Posterior vena cava (tissue), 2 donors: ENCODE measurements around the gene MARCO. TPM values are rescaled to one million over a fixed set of nuclear protein-coding genes. Genes with fewer than 3 reads are reported as not detected.
"Not testable (repeated sequence)": the region's sequence is repeated elsewhere in the genome, so short reads cannot be mapped to it uniquely, and the experiment has no call there.

ENCODE experiments used
- DNase-seq: peaks from one replicate; pipeline ENCODE4 v3.0.0-alpha.2; 2020; ENCODE audit warnings: low spot score
- intact Hi-C, 2 donors: fragments of 100-400 bp; cut with DNase I; formaldehyde crosslinking; loops; one replicate each; pipeline versions ENCODE4 v1.14.1 to v1.14.2; 2022 to 2023
- total RNA-seq, 2 donors: library from RNA; stranded (reverse); fragmentation: NEBNext Ultra II Directional; extraction: Animal tissue kit (Norgen Biotek cat#: 25700); gene quantifications; one replicate each; pipeline ENCODE4 v1.2.1, GENCODE V29; 2021
- donor health status: DM: yes; HTN: yes; CAD: no.
- donor health status: DM: yes; HTN: yes; CAD: no.

Gene MARCO
- total RNA-seq, 2 donors from 2014 or later: 20.5 to 78.2 TPM

DNA sequence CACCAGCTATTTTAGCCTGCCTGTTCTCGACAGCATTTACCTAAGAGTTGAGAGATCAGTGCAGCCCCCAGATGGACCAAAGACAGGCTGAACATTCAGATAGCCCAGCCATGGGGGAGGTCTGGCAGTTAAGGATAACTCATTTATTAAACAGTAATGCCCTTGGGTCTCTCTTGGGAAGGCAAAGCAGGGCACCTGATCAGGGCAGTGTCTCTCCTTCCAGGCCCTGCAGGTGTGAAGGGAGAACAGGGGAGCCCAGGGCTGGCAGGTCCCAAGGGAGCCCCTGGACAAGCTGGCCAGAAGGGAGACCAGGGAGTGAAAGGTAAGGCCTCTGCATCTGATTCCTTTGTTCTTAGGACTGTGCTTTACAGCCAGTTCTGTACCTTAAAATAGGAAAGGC lies 49.6 kb downstream of the MARCO start:
- intact Hi-C loops: no loop called here
- no peak for DNase-seq

DNA sequence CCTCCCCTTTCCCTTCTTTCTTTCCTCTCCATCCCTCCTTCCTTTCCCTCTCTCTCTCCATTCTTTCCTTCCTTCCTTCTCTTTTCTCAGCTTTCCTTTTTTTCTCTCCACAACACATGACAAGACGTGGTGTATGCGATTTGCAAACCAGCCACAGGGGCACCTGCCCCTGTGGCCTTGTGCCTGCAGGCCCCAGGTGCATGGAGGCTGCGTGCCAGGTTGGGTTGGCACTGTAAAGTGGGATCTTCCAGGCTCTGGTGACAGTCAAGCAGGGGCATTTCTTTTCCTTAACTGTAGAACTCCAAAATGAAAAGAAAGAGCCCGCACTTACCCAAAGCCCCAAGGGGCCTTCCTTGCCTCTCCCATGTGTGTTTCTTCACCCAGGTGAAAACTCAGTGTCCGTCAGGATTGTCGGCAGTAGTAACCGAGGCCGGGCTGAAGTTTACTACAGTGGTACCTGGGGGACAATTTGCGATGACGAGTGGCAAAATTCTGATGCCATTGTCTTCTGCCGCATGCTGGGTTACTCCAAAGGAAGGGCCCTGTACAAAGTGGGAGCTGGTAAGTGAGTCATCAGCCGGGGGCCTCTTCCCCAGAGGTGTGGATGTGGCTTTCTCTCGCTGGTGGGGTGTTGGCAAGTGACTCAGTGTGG lies 50.9 kb downstream of the MARCO start:
- no peak for DNase-seq
- intact Hi-C loops: loop anchor here in 1 of 2 donors (2.0 kb wide), 1 partner anchor 38 kb away; no protein-coding TSS in a partner anchor

DNA sequence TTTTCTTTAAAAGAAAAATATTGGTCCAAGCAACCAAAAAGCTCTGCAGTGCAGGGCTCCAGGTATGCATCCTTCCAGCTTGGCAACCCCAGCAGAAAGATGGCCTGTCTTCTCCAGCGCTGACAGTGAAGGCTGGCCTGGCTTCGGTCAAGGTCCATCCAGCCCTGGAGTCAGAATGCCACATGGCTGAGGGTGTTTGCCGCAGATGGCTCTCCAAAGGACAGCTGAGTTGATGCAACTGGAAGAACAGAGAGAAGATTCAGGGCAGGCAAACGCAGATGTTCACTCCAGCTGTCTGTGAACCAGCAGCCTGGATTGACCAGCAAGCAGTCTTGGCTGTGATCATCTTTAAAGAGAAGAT lies 51.4 kb downstream of the MARCO start:
- no peak for DNase-seq
- intact Hi-C loops: loop anchor here in 1 of 2 donors (2.0 kb wide), 1 partner anchor 39 kb away; no protein-coding TSS in a partner anchor

DNA sequence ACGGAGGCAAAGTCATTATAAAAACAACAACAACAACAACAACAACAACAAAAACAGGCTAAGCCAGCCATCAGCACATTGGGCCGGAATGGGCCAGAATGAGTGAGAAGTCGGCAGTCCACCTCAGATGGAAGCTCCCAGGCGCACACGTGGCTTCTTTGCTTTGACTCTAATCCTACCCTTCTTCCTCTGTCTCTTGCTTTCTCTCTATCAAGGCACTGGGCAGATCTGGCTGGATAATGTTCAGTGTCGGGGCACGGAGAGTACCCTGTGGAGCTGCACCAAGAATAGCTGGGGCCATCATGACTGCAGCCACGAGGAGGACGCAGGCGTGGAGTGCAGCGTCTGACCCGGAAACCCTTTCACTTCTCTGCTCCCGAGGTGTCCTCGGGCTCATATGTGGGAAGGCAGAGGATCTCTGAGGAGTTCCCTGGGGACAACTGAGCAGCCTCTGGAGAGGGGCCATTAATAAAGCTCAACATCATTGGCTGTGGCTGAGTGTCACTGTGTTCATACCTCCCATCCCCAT lies 52.2 kb downstream of the MARCO start:
- intact Hi-C loops: no loop called here
- DNase-seq: no peak

DNA sequence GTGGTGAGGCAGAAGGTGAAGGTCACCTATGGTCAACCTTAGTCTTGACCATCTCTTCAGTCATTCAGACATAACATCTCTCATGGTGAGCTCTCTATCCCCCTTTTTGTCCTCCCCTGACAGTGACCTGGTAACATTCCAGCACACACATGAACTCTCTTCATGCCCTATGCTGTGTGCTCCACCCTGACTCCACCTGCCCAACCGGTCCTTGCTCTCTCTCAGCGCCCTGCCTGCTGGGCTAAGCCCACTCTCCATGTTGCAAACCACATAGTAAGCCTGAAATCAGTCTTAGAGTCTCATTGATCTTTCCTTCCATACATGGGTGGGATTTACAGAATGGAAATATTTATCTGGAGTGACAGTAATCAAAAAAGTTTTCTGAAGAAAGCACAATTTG lies 52.8 kb downstream of the MARCO start:
- no peak for DNase-seq
- intact Hi-C loops: no loop called here

DNA sequence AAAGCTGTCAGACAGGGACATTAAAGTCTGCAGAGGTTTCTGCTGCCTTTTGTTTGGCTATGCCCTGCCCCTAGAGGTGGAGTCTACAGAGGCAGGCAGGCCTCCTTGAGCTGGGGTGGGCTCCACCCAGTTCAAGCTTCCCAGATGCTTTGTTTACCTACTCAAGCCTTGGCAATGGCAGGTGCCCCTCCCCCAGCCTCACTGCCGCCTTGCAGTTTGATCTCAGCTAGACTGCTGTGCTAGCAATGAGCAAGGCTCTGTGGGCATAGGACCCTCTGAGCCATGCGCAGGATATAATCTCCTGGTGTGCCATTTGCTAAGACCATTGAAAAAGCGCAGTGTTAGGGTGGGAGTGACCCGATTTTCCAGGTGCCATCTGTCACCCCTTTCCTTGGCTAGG lies 61.9 kb downstream of the MARCO start:
- intact Hi-C loops: not testable (repeated sequence)
- peak; percentile 72 for DNase-seq

DNA sequence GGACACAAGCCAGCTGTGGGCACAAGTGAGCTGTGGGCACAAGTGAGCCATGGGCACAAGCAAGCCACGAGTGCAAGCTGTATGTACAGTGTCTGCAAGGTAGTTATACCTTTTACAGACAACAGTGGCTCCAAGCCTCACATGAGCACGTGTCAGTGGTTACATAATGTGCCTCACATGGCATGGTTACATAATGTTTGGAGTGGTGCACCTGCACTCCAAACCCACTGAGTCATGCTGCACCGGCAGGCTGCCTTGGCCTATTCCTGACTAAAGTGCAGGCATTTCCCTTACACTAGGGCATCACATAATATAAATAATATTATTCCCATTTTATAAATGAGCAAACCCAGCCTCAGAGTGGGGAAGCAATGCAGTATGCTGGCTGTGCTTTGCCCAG lies 62.6 kb downstream of the MARCO start:
- intact Hi-C loops: no loop called here
- no peak for DNase-seq

DNA sequence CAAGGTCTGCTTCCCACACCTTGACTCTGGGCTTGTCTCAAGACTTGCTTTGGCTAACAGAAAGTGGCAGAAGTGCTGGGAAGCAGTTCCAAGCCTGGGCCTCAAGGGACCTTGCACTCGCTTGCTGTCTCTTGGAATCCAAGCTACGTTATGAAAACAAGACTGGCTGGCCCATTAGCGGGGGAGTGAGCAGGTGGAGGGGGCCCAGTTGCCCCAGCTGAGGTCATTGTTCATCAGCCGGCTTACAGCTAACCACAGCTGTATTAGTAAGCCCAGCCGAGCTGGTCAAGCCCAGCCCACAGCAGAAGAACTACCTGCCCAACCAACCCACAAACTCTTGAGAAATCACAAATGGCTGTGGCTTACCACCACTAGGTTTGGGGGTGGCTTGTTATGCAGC lies 63.1 kb downstream of the MARCO start:
- intact Hi-C loops: no loop called here
- peak; percentile 67 for DNase-seq

DNA sequence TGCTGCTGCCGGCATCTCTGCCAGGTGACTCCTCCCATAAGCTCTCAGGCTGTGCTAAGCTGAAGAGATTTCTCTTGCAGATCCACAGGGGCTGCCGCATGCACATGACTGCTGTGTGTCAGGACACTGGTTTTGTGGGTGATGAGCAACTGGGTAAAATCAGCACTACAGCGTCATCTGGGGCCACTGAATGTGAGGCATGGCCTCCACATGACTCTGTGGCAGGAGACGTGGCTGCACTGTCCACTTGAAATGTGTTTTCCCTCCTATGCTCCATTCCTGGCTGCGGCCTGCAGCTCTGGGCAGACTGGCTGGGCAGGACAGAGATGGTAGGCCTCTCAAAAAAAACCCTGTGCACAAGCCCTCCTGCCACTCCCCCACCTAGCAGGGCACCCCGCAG lies 63.6 kb downstream of the MARCO start:
- intact Hi-C loops: no loop called here
- peak; percentile 60 for DNase-seq

DNA sequence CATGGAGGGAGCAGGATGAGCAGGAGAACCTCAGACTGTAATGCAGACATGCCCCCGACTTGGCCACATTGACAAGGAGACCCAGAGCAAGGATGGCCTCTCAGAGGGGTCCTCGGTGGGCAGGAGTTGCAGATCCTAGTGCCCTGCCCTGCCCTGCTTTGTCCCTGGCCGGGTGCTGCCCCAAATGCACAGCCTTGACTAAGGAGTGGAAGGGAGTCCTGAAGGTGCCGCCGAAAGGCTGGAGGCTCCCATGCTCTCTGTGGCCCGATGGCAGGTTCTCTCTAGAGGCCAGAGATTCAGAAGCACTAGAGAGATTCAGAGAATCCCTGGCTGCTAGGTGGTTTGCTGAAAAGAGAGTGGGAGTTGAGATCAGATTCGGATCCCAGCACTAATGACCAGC lies 64.4 kb downstream of the MARCO start:
- intact Hi-C loops: no loop called here
- no peak for DNase-seq

DNA sequence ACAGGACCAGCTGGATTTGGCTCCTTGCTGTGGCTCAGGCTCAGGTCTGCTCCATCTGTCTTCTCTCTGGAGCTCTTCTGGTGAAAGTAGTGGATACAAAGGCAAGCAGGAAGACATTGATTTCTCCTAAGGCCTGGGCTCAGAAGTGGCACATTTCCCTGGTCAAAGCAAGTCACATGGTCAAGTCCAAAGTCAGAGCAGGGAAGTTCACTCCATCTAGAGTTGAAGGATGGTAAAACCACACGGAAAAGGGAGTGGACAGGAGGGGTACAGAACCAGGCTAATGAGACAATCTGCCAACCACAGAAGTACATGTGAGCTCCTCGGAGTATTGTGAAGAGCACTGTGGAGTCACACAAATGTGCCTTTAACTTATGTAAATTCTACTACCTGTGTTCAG lies 66.1 kb downstream of the MARCO start:
- intact Hi-C loops: no loop called here
- no peak for DNase-seq

DNA sequence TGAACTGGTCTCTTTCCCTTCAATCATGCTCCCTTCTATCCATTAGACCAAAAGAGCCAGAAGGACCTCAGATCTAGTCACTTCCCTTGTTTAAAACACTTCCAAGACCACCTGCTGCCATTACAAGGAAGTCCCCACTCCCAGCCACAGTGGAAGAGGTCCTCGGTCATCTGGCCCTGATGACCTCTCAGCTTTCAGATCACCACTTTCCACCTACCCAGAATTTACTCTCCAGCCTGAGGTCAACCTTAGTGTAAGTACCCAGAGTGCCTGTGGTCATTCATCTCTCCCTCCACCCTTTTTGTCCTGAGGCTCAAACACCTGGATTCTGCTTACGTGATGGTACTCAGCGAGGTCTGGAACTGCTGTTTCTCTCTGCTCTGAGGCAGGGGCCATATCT lies 67.1 kb downstream of the MARCO start:
- intact Hi-C loops: no loop called here

DNA sequence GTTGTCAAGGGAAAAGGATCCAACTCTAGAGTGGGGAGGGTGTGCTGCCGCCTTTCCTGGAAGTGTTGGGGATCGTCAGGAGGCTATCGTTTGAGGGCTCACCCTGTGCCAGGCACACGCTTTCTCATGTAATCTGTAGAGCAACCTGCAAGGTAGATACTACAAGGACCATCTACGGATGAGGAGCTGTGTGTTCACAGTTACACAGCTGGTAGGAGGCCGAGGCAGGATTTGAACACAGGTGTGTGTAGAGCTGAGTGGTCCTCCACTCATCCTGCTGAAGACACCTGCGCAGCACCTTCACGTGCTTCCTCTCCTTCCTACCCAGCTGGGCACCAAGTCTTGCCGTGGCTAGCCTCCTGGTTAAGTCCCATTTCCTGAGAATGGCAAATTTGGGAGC lies 68.3 kb downstream of the MARCO start:
- no peak for DNase-seq
- intact Hi-C loops: loop anchor here in 1 of 2 donors (10.0 kb wide), 1 partner anchor 274 kb away; no protein-coding TSS in a partner anchor

More for the DNA sequence above, 67.1 kb downstream of the MARCO start:
- no peak for DNase-seq

DNA sequence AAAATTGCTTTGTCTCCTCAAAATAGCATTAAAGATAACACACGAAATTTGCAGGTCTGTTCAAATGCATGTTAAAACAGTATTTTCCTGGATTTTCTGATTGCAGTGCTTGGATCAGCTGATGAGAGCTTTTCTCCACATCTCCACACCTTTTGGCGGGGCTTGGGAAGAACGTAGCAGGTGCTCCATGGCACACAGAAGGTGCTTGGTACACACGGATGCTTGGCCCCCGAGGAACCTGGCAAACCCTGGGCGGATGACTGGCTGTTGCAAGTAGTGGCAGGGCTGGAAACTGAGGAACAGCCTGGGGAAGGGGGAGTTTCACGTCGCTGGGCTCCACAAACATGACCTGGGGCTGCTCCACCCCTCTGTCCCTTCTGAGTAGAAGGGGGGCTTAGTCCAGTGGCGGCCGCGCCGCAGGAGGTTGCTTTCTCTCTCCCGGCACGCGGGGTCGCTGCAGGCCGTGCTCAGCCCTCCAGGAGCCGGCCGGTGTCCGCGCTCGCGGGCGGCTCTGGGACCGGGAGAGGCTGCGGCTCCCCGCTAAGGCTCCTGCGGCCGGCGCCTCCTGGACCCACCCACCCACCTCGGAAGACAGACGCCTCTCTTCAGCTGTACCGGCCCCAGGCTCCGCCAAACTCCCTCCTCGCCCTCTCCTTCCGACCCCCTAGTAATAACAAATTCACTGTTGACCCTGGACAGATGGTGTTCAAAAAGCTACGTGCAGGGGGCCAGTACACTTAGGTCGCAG lies 69.3 kb downstream of the MARCO start:
- no peak for DNase-seq
- intact Hi-C loops: loop anchor here in 1 of 2 donors (10.0 kb wide), 1 partner anchor 273 kb away; no protein-coding TSS in a partner anchor

DNA sequence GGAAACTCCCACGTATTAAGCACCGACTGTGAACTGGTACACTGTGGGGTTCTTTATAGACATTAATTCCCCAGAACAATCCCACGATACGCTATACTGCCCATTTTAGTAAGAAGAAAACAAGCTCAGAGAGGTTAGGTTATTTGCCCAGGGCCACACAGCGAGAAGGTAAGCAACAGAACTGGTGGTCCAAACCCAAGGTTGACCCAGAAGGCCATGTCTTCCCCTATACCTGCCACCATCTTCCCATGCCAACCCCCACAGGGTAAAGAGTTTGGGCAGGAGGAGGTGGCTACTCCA lies 69.9 kb downstream of the MARCO start:
- intact Hi-C loops: loop anchor here (1.0 to 10.0 kb wide), 2 partner anchors 49 to 273 kb away; no protein-coding TSS in a partner anchor
- DNase-seq: no peak

DNA sequence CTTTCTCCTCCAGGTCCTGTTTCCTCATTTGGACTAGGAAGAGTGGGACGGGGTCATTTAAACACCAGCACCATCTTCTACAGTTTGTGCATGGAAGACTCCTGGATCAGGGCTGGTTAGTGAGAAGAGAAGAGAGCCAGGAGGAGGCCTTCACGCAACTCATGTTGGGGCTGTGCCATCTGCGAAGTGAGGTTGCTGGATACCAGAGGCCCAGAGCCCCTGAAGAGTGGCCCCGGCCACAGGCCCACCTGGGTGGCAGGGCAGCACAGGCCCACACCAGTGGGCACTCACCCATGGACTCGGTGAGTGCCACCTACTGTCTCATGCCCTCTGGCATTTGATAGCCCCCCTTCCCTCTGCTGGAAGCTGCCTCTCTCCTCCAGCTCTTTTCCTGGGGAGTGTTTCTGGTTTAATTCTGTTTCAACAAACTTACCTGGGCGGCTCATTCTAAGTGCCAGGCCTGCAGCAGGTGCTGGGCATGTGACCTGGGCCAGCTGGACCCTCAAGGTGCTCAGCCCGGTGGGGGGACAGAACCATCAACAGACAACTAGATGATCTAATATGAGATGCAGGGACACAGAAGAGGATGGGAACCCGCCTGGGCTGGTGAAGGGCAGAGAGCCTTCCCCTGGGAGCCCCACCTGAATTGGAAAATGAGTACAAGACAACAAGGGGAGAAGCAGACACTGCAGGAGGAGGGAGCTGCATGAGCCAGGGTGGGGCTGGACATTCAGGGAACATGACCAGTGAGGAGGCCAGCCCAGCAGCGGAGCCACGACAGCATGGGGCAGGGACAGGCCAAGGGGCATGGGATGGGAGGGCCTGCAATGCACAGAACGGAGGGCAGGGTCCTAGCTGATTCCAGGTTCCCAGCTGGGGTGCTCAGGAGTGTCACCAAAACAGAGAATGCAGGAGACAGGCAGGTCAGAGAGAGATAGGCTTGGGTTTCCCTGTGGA lies 70.6 kb downstream of the MARCO start:
- intact Hi-C loops: loop anchor here (1.0 to 10.0 kb wide), 2 partner anchors 49 to 272 kb away; no protein-coding TSS in a partner anchor
- DNase-seq: peak; percentile 37

DNA sequence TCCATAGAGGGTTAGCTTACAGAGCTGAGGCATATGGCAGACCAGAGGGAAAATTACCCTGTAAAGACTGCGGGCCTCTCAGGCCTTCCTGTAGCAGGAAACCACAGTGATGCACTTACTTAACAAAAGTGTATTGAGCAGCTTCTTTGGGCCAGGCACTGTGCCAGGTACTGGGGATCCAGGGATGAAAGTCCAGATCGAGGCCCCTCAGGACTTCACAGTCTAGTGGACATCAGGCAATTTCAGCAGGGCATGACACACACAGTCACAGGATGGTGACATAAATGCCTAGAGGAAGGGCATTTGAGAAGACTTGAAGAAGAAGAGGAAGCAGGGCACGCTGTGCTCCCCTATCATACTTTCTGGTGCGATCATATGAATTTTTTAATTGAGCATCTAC lies 71.7 kb downstream of the MARCO start:
- intact Hi-C loops: loop anchor here in 1 of 2 donors (10.0 kb wide), 1 partner anchor 271 kb away; no protein-coding TSS in a partner anchor
- DNase-seq: no peak

DNA sequence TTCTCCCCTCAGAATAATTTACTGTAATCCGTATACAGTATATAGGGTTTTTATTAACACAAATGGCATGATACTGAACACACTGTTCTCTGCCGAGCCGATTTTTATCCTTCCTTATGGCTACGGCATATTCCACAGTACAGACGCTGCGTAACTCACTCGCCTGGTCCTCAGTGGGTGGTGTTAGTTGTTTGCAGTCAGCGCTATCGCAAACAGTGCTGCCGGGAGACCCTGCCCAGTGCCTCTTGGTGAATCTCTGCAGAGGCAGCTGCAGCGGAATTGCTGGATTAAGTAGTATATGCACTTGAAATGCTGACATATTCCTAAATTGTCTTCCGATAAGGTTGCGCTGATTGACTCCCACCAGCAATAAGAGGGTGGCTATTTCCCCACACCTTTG lies 73.9 kb downstream of the MARCO start:
- intact Hi-C loops: loop anchor here in 1 of 2 donors (10.0 kb wide), 1 partner anchor 269 kb away; no protein-coding TSS in a partner anchor
- no peak for DNase-seq

DNA sequence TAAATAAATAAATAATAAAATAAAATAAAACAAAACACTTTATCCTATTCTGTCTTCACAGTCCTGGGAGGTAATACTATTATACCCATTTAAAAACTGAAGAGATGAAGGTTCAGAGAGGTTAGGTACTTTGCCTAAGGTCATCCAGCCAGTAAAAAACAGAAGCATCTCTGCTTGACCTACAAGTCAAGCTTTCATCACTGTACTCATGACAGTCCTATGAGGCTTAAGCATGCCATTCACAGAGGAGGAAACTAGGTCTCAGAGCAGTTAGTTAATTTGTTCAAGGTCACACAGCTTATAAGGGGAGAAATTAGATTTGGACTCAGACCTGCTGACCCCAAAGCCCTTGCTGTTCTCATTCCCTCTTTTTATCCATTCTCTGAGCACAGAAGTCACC lies 77.5 kb downstream of the MARCO start:
- intact Hi-C loops: loop anchor here in 1 of 2 donors (10.0 kb wide), 1 partner anchor 265 kb away; no protein-coding TSS in a partner anchor
- no peak for DNase-seq
